ENCODE results near the gene CNGA2. TPM values are rescaled to one million over a fixed set of nuclear protein-coding genes. Genes with fewer than 3 reads are reported as not detected.
"Not testable (repeated sequence)": the region's sequence is repeated elsewhere in the genome, so short reads cannot be mapped to it uniquely, and the experiment has no call there.

The CNGA2 gene
- total and polyA plus RNA-seq, 4 experiments from 2014 or later, result not detected

GRCh38 chrX:151697082-151697481, 37.5 kb upstream of the CNGA2 start:
- H3K4me3 ChIP-seq (ENCODE audit: low read length in 2 of 2); H3K27me3 Mint-ChIP-seq; DNase-seq; H3K4me1 ChIP-seq (ENCODE audit: insufficient read depth, low read length); H3K27ac ChIP-seq (ENCODE audit: low read depth, low read length); H3K36me3 Mint-ChIP-seq; CTCF ChIA-PET (ENCODE audit: partially characterized antibody); POLR2A ChIA-PET (ENCODE audit: partially characterized antibody); H3K4me3 Mint-ChIP-seq; H3K9me3 ChIP-seq (ENCODE audit: control insufficient read depth in 1 of 2, low read length in 2 of 2); intact Hi-C loops (cut with micrococcal nuclease); H3K27ac Mint-ChIP-seq; H3K9me3 Mint-ChIP-seq; H3K27me3 ChIP-seq (ENCODE audit: insufficient read depth, low read length); H3K4me1 Mint-ChIP-seq; H3K36me3 ChIP-seq (ENCODE audit: insufficient read depth, low read length): not testable (repeated sequence)

GRCh38 chrX:151697522-151697921, 37.0 kb upstream of the CNGA2 start:
- Histone ChIP-seq H3K4me1 (ENCODE audit: insufficient read depth, low read length) (no peaks in the 10 kb centered on the region), H3K36me3 (ENCODE audit: insufficient read depth, low read length) (no peaks in the 10 kb centered on the region), H3K4me3 (ENCODE audit: low read length in 2 of 2) (no peak overlapping the region), H3K9me3 (ENCODE audit: control insufficient read depth in 1 of 2, low read length in 2 of 2) (no peaks in the 10 kb centered on the region), H3K27me3 (ENCODE audit: insufficient read depth, low read length) (no peaks in the 10 kb centered on the region), H3K27ac (ENCODE audit: low read depth, low read length) (no peak overlapping the region)
- Mint-ChIP-seq H3K27me3 (peaks cover 5% of the 10 kb centered on the region in 2 donors), H3K36me3 (no peaks in the 10 kb centered on the region), H3K27ac (no peak overlapping the region), H3K9me3 (no peaks in the 10 kb centered on the region), H3K4me3 (no peak overlapping the region), H3K4me1 (no peaks in the 10 kb centered on the region)
- intact Hi-C loops (cut with micrococcal nuclease), result no loop called here
- POLR2A ChIA-PET (ENCODE audit: partially characterized antibody), result no interaction called here
- no peak for DNase-seq
- CTCF ChIA-PET (ENCODE audit: partially characterized antibody), result interaction anchor here (0.6 kb wide), 1 partner anchor 546 kb away, joined by 4 read pairs; no protein-coding TSS in a partner anchor

- Histone ChIP-seq H3K27me3 (ENCODE audit: insufficient read depth, low read length) (no peaks in the 10 kb centered on the region), H3K27ac (ENCODE audit: low read depth, low read length) (no peak overlapping the region), H3K4me3 (ENCODE audit: low read length in 2 of 2) (no peak overlapping the region), H3K36me3 (ENCODE audit: insufficient read depth, low read length) (no peaks in the 10 kb centered on the region), H3K9me3 (ENCODE audit: control insufficient read depth in 1 of 2, low read length in 2 of 2) (no peaks in the 10 kb centered on the region), H3K4me1 (ENCODE audit: insufficient read depth, low read length) (no peaks in the 10 kb centered on the region)
- H3K9me3 Mint-ChIP-seq, result no peaks in the 10 kb centered on the region
- H3K4me1 Mint-ChIP-seq, result no peaks in the 10 kb centered on the region
- H3K27me3 Mint-ChIP-seq, result peaks cover 5% of the 10 kb centered on the region in 2 donors
- ChIA-PET POLR2A (ENCODE audit: partially characterized antibody) (no interaction called here), CTCF (ENCODE audit: partially characterized antibody) (no interaction called here)
- intact Hi-C loops (cut with micrococcal nuclease), result no loop called here
- no peak overlapping the region for H3K4me3 Mint-ChIP-seq
- no peaks in the 10 kb centered on the region for H3K36me3 Mint-ChIP-seq
- no peak overlapping the region for H3K27ac Mint-ChIP-seq
- no peak for DNase-seq
Observed at GRCh38 chrX:151698485-151698884, 36.1 kb upstream of the CNGA2 start.

GRCh38 chrX:151699746-151700145, 34.8 kb upstream of the CNGA2 start:
- H3K4me1 Mint-ChIP-seq, result no peaks in the 10 kb centered on the region
- Histone ChIP-seq H3K9me3 (ENCODE audit: control insufficient read depth in 1 of 2, low read length in 2 of 2) (no peaks in the 10 kb centered on the region), H3K27ac (ENCODE audit: low read depth, low read length) (no peak overlapping the region), H3K27me3 (ENCODE audit: insufficient read depth, low read length) (no peaks in the 10 kb centered on the region), H3K4me1 (ENCODE audit: insufficient read depth, low read length) (no peaks in the 10 kb centered on the region), H3K4me3 (ENCODE audit: low read length in 2 of 2) (no peak overlapping the region), H3K36me3 (ENCODE audit: insufficient read depth, low read length) (no peaks in the 10 kb centered on the region)
- no peak overlapping the region for H3K27ac Mint-ChIP-seq
- ChIA-PET POLR2A (ENCODE audit: partially characterized antibody) (no interaction called here), CTCF (ENCODE audit: partially characterized antibody) (no interaction called here)
- H3K9me3 Mint-ChIP-seq, result no peaks in the 10 kb centered on the region
- intact Hi-C loops (cut with micrococcal nuclease), result no loop called here
- H3K4me3 Mint-ChIP-seq, result no peak overlapping the region
- peaks cover 3 to 5% of the 10 kb centered on the region in 2 donors for H3K27me3 Mint-ChIP-seq
- H3K36me3 Mint-ChIP-seq, result no peaks in the 10 kb centered on the region
- DNase-seq, result no peak

- H3K4me1 Mint-ChIP-seq, result no peaks in the 10 kb centered on the region
- intact Hi-C loops (cut with micrococcal nuclease), result no loop called here
Observed at GRCh38 chrX:151700581-151700980, 34.0 kb upstream of the CNGA2 start.

GRCh38 chrX:151701071-151701470, 33.5 kb upstream of the CNGA2 start:
- no peaks in the 10 kb centered on the region for H3K36me3 Mint-ChIP-seq
- no peaks in the 10 kb centered on the region for H3K9me3 Mint-ChIP-seq
- DNase-seq, result no peak
- no peak overlapping the region for H3K27ac ChIP-seq (ENCODE audit: low read depth, low read length)
- peaks cover 0 to 1% of the 10 kb centered on the region in 2 donors for H3K27me3 Mint-ChIP-seq
- intact Hi-C loops (cut with micrococcal nuclease), result no loop called here
- no peak overlapping the region for H3K27ac Mint-ChIP-seq
- no peaks in the 10 kb centered on the region for H3K9me3 ChIP-seq (ENCODE audit: control insufficient read depth in 1 of 2, low read length in 2 of 2)
- POLR2A ChIA-PET (ENCODE audit: partially characterized antibody), result no interaction called here
- no peak overlapping the region for H3K4me3 Mint-ChIP-seq
- H3K4me1 Mint-ChIP-seq, result no peaks in the 10 kb centered on the region
- CTCF ChIA-PET (ENCODE audit: partially characterized antibody), result no interaction called here
- H3K36me3 ChIP-seq (ENCODE audit: insufficient read depth, low read length), result no peaks in the 10 kb centered on the region
- no peak overlapping the region for H3K4me3 ChIP-seq (ENCODE audit: low read length in 2 of 2)
- H3K27me3 ChIP-seq (ENCODE audit: insufficient read depth, low read length), result no peaks in the 10 kb centered on the region
- no peaks in the 10 kb centered on the region for H3K4me1 ChIP-seq (ENCODE audit: insufficient read depth, low read length)

More at GRCh38 chrX:151700581-151700980, 34.0 kb upstream of the CNGA2 start:
- Mint-ChIP-seq H3K27ac (no peak overlapping the region), H3K9me3 (no peaks in the 10 kb centered on the region), H3K27me3 (peaks cover 1 to 3% of the 10 kb centered on the region in 2 donors), H3K36me3 (no peaks in the 10 kb centered on the region), H3K4me3 (no peak overlapping the region)
- Histone ChIP-seq H3K4me1 (ENCODE audit: insufficient read depth, low read length) (no peaks in the 10 kb centered on the region), H3K27me3 (ENCODE audit: insufficient read depth, low read length) (no peaks in the 10 kb centered on the region), H3K27ac (ENCODE audit: low read depth, low read length) (no peak overlapping the region), H3K9me3 (ENCODE audit: control insufficient read depth in 1 of 2, low read length in 2 of 2) (no peaks in the 10 kb centered on the region), H3K36me3 (ENCODE audit: insufficient read depth, low read length) (no peaks in the 10 kb centered on the region), H3K4me3 (ENCODE audit: low read length in 2 of 2) (no peak overlapping the region)
- DNase-seq, result no peak
- ChIA-PET POLR2A (ENCODE audit: partially characterized antibody) (no interaction called here), CTCF (ENCODE audit: partially characterized antibody) (no interaction called here)

GRCh38 chrX:151701531-151701930, 33.0 kb upstream of the CNGA2 start:
- Histone ChIP-seq H3K27me3 (ENCODE audit: insufficient read depth, low read length) (no peaks in the 10 kb centered on the region), H3K27ac (ENCODE audit: low read depth, low read length) (no peak overlapping the region), H3K4me1 (ENCODE audit: insufficient read depth, low read length) (no peaks in the 10 kb centered on the region), H3K4me3 (ENCODE audit: low read length in 2 of 2) (no peak overlapping the region), H3K36me3 (ENCODE audit: insufficient read depth, low read length) (no peaks in the 10 kb centered on the region), H3K9me3 (ENCODE audit: control insufficient read depth in 1 of 2, low read length in 2 of 2) (no peaks in the 10 kb centered on the region)
- H3K4me3 Mint-ChIP-seq, result no peak overlapping the region
- no peaks in the 10 kb centered on the region for H3K9me3 Mint-ChIP-seq
- no peaks in the 10 kb centered on the region for H3K36me3 Mint-ChIP-seq
- no peak overlapping the region for H3K27ac Mint-ChIP-seq
- ChIA-PET CTCF (ENCODE audit: partially characterized antibody) (no interaction called here), POLR2A (ENCODE audit: partially characterized antibody) (no interaction called here)
- no peaks in the 10 kb centered on the region for H3K4me1 Mint-ChIP-seq
- DNase-seq, result no peak
- intact Hi-C loops (cut with micrococcal nuclease), result no loop called here
- peaks cover 0 to under 1% of the 10 kb centered on the region in 2 donors for H3K27me3 Mint-ChIP-seq

GRCh38 chrX:151702026-151702714, 32.4 kb upstream of the CNGA2 start:
- CTCF ChIA-PET (ENCODE audit: partially characterized antibody), result no interaction called here
- intact Hi-C loops (cut with micrococcal nuclease), result no loop called here

More at GRCh38 chrX:151702026-151702714, 32.4 kb upstream of the CNGA2 start:
- Mint-ChIP-seq H3K27ac (no peak overlapping the region), H3K4me3 (no peak overlapping the region), H3K9me3 (no peaks in the 10 kb centered on the region), H3K27me3 (no peaks in the 10 kb centered on the region), H3K36me3 (no peaks in the 10 kb centered on the region), H3K4me1 (no peaks in the 10 kb centered on the region)
- POLR2A ChIA-PET (ENCODE audit: partially characterized antibody), result no interaction called here
- no peak overlapping the region for H3K4me3 ChIP-seq (ENCODE audit: low read length in 2 of 2)
- H3K4me1 ChIP-seq (ENCODE audit: insufficient read depth, low read length), result no peaks in the 10 kb centered on the region
- no peaks in the 10 kb centered on the region for H3K27me3 ChIP-seq (ENCODE audit: insufficient read depth, low read length)
- H3K9me3 ChIP-seq (ENCODE audit: control insufficient read depth in 1 of 2, low read length in 2 of 2), result no peaks in the 10 kb centered on the region
- H3K36me3 ChIP-seq (ENCODE audit: insufficient read depth, low read length), result no peaks in the 10 kb centered on the region
- no peak overlapping the region for H3K27ac ChIP-seq (ENCODE audit: low read depth, low read length)
- DNase-seq, result no peak

All from CD4-positive, alpha-beta memory T cell (primary cell).